WERI-Rb-1 (cell line): Measurements from ENCODE around the gene CCDC134.

Source experiments
- DNase-seq: peaks from one replicate; pipeline ENCODE4 v3.0.0-alpha.2; 2020
- H3K27ac ChIP-seq: fragments of 250-450 bp; sonication (Bioruptor Pico); 2 replicates; pipeline ENCODE4 v1.5.1; 2020; ENCODE audit warnings: mild to moderate bottlenecking, moderate library complexity
- H3K27me3 ChIP-seq: fragments of 250-450 bp; sonication (Bioruptor Pico); 2 replicates; pipeline ENCODE4 v1.5.1; 2021; ENCODE audit warnings: mild to moderate bottlenecking, low read depth, moderate library complexity; ENCODE audit not compliant: insufficient read depth, severe bottlenecking
- H3K36me3 ChIP-seq: fragments of 250-450 bp; sonication (Bioruptor Pico); 2 replicates; pipeline ENCODE4 v1.5.1; 2020; ENCODE audit warnings: mild to moderate bottlenecking, moderate library complexity
- H3K4me3 ChIP-seq: 2 replicates; pipeline ENCODE4 v1.5.1; 2011; ENCODE audit warnings: low read depth, mild to moderate bottlenecking, control low read depth, low read length
- H3K9me3 ChIP-seq: fragments of 250-450 bp; sonication (Bioruptor Pico); 2 replicates; pipeline ENCODE4 v1.5.1; 2021; ENCODE audit warnings: mild to moderate bottlenecking, moderate library complexity; ENCODE audit not compliant: severe bottlenecking
- TF ChIP-seq, protein P1 (sequence below): IDR thresholded peaks from 2 replicates; pipeline ENCODE4 v1.5.1; 2011; ENCODE audit warnings: low read depth, mild to moderate bottlenecking, control low read depth, inconsistent platforms, low read length

CCDC134 gene

DNA sequence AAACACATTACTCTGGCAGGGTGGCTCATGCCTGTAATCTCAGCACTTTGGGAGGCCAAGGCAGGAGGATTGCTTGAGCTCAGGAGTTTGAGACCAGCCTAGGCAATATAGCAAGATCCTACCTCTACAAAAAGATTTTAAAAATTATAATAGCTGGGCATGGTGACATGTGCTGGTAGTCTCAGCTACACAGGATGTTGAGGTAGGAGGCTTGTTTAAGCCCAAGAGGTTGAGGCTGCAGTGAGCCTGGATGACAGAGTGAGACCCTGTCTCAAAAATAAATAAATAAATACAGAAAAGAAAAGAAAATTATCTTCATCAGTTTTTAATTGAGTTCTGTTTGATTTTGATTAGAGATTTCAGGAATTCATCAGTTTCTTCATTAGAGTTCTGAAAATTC, 5.2 kb downstream of the CCDC134 start:
- Histone ChIP-seq H3K27ac (no peak overlapping the region), H3K36me3 (peaks cover 30% of the 10 kb centered on the region), H3K27me3 (no peaks in the 10 kb centered on the region), H3K4me3 (no peak overlapping the region), H3K9me3 (no peaks in the 10 kb centered on the region)
- TF ChIP-seq, protein P1, sequence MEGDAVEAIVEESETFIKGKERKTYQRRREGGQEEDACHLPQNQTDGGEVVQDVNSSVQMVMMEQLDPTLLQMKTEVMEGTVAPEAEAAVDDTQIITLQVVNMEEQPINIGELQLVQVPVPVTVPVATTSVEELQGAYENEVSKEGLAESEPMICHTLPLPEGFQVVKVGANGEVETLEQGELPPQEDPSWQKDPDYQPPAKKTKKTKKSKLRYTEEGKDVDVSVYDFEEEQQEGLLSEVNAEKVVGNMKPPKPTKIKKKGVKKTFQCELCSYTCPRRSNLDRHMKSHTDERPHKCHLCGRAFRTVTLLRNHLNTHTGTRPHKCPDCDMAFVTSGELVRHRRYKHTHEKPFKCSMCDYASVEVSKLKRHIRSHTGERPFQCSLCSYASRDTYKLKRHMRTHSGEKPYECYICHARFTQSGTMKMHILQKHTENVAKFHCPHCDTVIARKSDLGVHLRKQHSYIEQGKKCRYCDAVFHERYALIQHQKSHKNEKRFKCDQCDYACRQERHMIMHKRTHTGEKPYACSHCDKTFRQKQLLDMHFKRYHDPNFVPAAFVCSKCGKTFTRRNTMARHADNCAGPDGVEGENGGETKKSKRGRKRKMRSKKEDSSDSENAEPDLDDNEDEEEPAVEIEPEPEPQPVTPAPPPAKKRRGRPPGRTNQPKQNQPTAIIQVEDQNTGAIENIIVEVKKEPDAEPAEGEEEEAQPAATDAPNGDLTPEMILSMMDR: no peak
- DNase-seq: no peak

DNA sequence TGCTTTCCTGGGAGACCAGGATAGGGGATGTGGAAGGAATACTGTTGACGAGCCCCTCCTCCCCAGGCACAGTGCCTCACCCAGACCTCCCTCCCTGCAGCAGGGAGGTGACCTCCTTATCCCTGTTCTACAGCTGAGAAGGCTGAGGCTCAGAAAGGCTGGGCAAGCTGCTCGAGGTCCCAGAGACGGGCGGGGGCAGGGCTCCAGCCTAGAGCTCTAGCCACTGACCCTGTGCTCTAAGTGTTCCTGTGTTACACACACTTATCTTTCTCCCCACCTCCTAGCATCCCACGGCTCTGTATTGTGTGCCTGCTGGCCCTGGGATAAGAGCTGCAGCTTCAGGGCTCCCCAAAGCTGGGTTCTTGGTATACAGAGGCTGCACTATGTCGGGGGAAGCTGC, 7.9 kb downstream of the CCDC134 start:
- H3K27ac ChIP-seq: peak overlapping the region; percentile 29; the same call in 1 of the 2 replicates
- H3K36me3 ChIP-seq: peaks cover 47% of the 10 kb centered on the region
- no peaks in the 10 kb centered on the region for H3K27me3 ChIP-seq
- no peaks in the 10 kb centered on the region for H3K9me3 ChIP-seq
- TF ChIP-seq, protein P1: no peak
- DNase-seq: peak; percentile 40
- no peak overlapping the region for H3K4me3 ChIP-seq

DNA sequence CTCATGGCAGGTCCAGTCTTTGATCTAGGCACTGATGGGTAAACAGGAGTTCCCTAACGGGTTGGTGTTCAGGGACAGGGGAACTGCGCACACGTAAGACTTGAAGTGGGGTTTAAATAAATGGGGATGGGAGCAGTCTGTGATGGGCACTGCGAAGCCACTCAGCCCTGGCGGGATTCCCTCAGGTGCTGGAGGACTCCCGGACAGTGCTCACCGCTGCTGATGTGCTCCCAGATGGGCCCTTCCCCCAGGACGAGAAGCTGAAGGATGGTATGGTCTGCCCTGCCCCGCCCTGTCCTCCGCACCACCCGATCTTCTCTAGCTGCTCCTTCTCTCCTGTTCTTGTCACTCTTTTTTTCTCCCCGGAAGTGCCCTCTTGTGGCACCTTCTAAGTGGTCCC, 9.5 kb downstream of the CCDC134 start:
- Histone ChIP-seq H3K9me3 (no peaks in the 10 kb centered on the region), H3K27me3 (no peaks in the 10 kb centered on the region), H3K27ac (no peak overlapping the region), H3K4me3 (no peak overlapping the region), H3K36me3 (peaks cover 57% of the 10 kb centered on the region)
- TF ChIP-seq, protein P1: no peak
- DNase-seq: no peak

DNA sequence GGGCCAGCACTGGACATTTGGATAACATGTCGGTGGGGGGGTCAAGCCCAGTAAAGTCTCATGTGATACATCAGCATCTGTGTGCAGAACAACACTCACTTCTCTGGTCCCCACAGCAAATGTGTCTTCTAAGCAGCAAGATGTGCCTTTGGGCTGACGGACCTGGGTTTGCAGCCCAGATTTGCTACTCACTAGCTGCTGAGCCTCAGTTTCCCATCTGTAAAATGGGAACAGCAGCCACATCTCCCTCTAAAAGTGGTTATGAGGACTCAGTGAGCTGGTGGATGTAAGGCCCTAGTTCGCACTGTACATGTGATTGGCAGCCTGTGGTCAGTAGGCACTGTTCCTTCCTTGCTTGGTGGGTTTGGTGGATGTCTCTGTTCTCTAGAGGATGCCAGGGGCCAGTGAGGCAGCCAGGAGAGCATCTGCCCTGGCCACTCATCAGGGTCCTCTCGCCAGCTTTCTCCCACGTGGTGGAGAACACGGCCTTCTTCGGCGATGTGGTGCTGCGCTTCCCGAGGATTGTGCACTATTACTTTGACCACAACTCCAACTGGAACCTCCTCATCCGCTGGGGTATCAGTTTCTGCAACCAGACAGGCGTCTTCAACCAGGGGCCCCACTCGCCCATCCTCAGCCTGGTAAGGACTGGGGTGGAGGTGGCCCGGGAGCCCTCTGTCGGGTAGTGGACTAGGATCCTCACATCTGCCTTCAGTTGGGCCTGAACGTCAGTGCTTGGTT, 12.5 kb downstream of the CCDC134 start:
- DNase-seq: no peak
- H3K27me3 ChIP-seq: no peaks in the 10 kb centered on the region
- no peak overlapping the region for H3K27ac ChIP-seq
- H3K9me3 ChIP-seq: no peaks in the 10 kb centered on the region
- peaks cover 59% of the 10 kb centered on the region for H3K36me3 ChIP-seq
- TF ChIP-seq, protein P1: no peak
- no peak overlapping the region for H3K4me3 ChIP-seq

DNA sequence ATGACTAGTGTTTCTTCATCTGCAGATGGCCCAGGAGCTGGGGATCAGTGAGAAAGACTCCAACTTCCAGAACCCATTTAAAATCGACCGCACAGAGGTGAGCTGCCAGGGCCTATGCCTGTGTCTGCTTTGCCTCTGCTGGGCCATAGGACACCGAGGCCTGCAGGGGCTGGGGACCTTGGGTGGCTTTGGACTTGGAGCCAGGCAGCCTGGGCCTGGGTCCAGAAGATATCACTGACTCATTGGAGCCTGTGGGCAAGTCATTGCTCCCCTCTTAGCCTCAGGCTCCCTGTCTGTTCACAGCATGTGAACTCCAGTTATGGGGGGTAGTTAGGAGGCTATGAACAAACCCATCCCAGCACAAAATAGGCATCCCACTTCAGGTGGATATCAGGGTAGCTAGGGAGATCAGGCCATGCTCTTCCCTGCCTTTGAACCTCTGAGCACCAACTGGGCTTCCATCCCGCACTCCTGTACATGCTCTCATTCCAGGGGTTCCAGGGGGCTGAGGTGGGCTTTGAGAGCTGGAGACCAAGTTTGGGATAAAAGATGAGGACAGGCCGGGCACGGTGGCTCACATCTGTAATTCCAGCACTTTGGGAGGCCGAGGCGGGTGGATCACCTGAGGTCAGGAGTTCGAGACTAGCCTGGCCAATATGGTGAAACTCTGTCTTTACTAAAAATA, 13.4 kb downstream of the CCDC134 start:
- Histone ChIP-seq H3K9me3 (no peaks in the 10 kb centered on the region), H3K36me3 (peaks cover 59% of the 10 kb centered on the region), H3K27me3 (no peaks in the 10 kb centered on the region), H3K27ac (no peak overlapping the region), H3K4me3 (no peak overlapping the region)
- TF ChIP-seq, protein P1: no peak
- DNase-seq: no peak
